GM18508 (cell line): ENCODE results near the gene VIPR2.

Source experiments
- ATAC-seq: cut with Tn5 transposase; IDR thresholded peaks from one replicate; pipeline ENCODE4 v1.9.1; 2021; ENCODE audit warnings: moderate number of reproducible peaks; ENCODE audit not compliant: insufficient read depth, unreplicated experiment

Gene VIPR2

GRCh38 chr7:159121476-159121875 lies 23.2 kb downstream of the VIPR2 start:
- no peak for ATAC-seq

DNA sequence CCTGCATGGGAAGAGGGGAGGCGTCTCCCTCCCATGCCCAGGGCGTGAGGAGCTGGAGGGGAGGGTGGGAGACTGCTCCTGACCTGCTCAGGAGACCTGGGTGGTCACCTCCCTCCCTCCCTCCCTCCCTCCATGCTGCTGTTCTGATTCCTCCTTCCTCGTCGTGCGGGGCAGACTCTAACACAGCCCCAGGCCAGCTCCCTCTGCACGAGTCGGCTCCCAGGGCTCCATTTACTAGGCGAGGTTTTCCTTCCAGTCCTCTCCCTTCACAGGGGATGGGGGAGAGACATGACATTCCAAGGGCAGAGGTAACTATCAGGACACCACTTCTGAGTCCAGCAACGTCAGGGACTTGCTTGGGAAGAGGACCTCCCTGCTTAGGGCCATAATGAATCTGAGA lies 23.6 kb downstream of the VIPR2 start:
- no peak for ATAC-seq

DNA sequence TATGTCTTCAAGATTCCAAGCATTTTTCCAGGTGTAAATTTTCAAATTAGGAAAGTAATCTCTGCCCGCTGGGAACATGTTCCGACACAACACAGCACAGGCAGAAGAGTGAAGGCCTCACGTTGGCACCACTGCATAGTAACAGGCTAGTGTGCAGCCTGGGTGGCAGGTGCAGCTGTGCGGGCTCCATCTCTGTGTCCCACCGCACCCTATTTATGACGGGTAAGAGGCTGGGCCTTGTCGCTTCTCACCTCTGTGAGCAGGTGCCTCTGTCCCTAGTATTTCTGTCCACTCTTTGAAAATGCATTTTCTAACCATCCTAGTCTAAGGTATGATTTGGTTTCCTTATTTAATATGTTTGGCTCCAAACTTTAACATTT lies 24.1 kb downstream of the VIPR2 start:
- no peak for ATAC-seq

- no peak for ATAC-seq
Measured at GRCh38 chr7:159119851-159120539, 24.7 kb downstream of the VIPR2 start.

DNA sequence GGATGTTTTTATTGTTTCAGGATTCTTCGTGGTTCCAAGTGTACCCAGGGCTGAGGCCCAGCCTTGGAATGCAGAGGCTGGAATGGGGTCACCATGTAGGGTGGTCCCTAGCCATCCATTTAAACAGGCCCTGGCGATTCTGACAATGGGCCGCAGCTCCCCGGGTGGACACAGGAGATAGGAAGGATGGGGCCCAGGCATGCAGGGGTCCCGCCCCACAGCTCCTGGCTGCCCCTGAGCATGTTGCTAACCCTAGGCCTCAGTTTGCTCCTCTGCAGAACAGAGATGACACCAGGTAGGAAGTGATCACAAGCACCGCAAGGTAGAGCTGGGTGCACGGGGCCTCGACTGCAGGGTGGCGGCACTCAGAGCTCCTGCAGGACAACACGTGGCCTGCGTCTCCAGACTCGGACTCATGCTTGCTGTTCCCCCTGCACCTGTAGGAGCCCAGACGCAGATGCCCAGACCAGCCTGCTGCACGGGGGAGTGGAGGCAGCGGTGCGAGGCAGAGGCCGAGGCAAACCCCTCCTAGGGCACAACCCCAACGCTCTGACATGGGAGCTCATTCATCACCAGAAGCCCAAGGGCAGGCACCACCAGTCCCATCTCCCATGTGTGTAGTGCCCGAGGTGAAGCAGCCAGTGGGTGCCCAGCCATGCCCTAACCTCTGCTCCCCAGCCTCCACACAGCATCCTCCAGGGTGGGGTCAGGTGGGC lies 25.5 kb downstream of the VIPR2 start:
- ATAC-seq = no peak

DNA sequence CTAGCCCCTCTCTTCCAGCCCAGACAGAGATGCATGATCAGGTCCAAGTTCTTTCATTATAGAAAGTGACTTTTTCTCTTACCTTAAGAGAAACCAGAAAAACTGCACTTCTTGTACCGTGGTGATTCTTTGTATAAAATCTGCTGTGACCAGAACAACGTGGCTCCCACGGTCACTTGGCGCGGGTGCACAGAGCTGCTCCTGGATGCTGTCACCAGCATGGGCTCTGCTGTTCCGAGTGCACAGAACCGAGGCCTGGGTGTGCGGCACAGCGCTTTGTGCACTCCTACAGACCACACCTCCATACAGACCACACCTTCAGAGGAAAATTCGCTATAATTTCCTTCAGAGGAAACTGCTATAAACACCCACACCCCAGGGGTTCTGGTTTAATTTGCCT lies 26.0 kb downstream of the VIPR2 start:
- no peak for ATAC-seq

DNA sequence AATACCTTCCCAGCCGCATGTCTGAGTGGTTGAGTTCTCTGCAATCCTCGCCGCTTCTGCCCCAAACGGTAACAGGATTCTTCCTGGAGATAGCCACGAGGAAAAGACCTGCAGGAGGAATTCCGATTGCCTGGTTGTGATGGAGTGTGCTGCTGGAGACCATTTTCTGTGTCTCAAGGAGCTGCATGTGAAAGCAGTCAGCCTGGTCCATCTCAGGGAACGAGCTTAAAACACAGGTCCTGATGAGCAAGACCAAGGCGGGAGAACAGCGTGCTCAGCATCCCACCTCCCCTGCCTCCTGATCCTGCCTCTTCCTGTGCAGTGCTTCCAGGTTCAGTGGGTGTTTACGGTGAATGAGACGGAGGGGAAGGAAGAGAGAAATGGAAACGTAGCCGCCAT lies 26.5 kb downstream of the VIPR2 start:
- no peak for ATAC-seq

- ATAC-seq = no peak
Measured at GRCh38 chr7:159117366-159118196, 27.1 kb downstream of the VIPR2 start.

DNA sequence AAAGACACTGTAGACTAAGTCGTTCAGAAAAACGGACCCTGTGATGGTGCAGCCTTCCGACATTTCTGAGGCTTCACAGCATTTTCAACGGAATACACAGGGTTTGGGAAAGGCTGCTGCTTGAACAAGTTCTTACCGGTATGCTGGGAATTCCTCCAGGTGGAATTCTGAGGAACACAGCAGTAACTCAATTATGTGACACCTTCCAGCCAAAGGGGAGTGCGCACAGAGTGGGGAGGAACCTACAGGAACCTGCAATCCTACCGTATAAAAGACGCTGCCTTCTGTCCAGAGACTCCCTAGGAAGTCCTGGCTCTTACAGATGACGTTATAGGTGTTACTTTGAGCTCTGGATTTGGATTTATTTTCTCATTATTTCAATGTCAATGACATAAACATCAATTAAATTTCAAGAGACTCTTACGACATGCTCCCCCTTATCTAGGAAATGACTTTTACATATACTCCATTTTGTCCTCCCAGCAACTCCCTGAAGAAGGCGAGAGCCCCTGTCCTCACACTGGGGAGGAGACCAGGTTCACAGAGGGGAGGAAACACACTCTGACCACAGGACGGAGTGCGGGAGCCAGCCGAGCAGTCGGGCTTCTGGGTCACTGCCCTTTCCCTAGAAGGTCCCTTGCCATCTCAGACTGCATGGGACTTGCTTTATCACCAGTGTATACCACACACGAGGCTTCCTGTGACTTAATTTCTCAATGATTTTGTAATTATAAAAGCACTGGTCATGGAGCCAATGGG lies 27.9 kb downstream of the VIPR2 start:
- no peak for ATAC-seq

DNA sequence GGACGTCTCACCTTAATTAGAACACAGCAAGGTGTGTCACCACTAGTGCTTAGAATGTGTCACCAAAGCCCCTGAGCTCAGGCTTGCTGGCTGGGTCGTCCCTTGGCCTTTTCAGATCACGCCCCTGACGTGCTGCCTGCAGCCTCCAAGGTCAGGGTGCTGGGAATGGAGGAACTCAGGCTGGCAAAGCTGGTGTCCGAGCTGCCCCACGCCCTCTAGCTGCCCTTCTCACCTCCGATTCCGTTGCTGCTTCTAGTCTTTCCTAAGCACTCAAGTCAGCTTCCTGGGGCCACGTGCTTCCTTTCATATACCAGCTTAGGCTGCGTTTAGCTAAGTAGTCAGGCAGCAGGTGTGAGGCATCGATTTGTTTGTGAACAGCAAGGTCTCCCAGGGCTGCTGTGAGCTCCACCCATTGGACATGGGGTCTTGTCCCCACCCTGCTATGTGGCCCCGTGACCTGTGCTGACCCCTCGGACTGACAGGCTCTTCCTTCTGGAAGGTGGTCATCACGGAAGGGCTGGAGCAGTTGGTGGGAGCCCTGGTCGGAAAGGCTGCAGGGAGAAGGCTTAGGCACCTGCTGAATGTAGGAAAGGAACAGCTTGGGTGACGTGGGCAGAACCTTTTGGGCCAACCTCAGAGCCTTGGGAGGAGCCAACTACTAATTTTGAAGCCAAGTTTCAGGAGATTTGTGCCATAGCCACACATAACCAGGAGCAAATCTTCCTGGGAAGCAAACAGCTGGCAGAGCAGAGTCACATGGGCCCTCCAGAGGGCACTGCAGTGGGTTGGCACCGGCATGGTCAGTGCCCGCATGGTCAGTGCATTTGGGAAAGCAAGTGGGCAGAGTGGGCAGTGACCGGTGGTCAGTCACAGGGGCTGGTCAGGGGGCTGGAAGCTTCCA lies 28.8 kb downstream of the VIPR2 start:
- ATAC-seq = no peak

- ATAC-seq = no peak
Measured at GRCh38 chr7:159114981-159115380, 29.7 kb downstream of the VIPR2 start.

DNA sequence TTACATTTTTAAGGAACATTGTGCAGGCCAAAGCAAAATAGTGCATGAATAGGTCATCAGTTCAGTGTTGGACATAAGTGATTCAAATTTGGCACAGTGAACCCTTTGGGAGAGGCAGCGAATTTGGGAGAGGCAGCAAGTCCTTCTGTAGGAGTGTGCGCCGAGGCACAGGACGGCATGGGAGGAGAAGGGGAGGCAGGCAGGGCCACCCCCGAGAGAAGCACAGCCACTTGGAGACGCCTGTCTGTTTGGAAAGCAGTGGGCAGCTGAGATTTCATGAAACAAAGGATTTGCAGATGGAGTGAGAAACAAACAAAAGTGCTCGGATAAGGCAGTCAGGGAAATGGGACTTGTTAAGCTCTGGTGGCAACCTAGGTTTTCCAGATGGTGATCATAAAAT lies 30.6 kb downstream of the VIPR2 start:
- no peak for ATAC-seq

- no peak for ATAC-seq
Measured at GRCh38 chr7:159113056-159113455, 31.6 kb downstream of the VIPR2 start.

DNA sequence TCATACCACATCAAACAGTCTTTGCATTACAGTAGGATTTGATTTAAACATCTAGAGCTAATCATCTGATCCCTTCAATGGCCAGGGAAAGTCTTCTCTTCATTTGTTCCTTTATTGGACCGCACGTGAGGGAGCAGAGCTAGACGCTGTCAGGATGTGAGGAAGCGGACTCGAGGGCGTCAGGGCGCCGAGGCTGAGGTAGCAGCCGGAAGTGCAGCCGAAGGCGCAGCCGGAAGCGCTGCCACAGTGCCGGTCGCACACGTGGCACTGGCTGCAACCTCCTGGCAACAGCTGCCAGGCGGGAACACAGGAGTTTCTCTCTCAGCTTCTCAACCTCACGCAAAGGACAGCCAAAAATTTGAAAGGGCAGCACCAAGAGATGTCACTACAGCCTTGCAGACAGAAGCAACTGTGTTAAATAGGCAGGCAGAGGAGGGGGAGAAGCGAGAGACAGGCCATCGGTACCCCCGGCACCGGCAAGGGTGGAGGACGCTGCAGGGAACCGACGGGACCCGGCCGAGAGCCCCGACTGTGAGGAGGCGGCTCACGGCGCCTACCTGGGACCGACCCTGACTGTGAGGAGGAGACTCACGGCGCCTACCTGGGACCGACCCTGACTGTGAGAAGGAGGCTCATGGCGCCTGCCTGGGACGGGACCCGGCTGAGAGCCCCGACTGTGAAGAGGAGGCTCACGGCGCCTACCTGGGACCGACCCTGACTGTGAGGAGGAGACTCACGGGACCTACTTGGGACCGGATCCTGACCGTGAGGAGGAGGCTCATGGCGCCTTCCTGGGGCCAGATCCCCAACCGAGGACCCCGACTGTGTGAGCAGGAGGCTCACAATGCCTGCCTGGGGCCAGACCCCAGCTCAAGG lies 32.3 kb downstream of the VIPR2 start:
- no peak for ATAC-seq

DNA sequence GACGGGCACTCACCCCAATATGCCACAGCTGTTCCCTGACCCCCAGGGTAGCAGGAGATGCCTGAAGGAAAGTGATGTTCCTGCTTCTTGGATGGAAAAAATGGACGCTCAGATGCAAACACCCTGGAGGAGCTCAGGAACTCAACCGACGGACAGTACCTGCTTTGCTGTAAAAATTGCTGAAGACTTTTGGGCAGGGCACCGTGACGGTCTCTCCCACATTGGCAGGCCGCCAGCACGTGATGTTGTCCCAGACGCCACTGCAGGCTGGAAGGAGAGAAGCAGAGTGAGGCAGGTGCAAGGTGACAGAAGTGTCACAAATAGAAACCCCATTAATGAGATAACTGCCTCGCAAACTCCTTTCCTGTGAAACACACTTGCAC lies 35.0 kb downstream of the VIPR2 start:
- ATAC-seq = no peak

DNA sequence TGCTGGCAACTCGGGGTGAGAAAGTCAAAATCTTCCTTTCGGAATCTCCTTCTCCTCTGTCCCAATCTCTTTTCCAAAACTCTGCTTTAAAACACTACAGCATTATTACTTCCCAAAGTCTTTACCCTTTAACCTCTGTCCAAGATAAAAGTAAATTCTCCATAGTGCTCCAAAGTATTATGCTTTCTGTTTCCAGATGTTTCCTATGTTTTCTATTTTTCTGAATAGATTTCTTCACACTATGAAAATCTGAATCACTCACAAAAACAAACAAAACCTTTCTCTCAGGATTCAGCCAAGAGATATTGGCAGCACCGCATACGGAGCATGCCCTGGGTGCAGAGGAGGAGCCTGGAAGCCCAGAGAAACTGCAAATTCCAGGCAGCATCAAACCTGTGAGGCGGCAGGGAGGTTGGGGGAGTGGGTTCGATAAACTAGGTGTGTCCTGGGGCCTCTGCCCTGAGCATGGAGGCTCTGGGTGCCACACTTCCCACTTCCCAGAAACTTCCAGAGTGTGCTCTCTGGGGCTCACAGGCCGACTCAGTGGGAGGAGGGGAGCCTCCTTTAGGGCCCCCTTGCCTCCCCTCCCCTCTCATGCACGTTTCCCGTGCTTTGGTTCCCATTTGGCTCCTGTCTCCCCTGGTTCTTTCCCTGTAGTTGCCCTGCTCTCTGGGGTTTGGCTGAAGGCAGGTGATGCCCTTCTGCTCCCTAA lies 35.6 kb downstream of the VIPR2 start:
- no peak for ATAC-seq

- no peak for ATAC-seq
Measured at GRCh38 chr7:159108491-159108890, 36.2 kb downstream of the VIPR2 start.
